H1 (cell line): ENCODE data around the gene CNIH3. TPM values are rescaled to one million over a fixed set of nuclear protein-coding genes. Genes with fewer than 3 reads are reported as not detected.

Experiments
- CTCF ChIA-PET: fragments of 300-600 bp; sonication (Branson Sonifier 250); formaldehyde crosslinking; loops from one replicate; lab custom pipeline; 2021; ENCODE audit not compliant: partially characterized antibody; lab: Charles Lee
- POLR2A ChIA-PET: fragments of 300-600 bp; sonication (Branson Sonifier 250); formaldehyde crosslinking; loops from one replicate; lab custom pipeline; 2021; ENCODE audit warnings: inconsistent platforms; ENCODE audit not compliant: partially characterized antibody; lab: Charles Lee
- DNase-seq, 2 experiments: peaks; one replicate each; pipeline versions ENCODE4 v3.0.0 to v3.0.0-alpha.2; 2010 to 2022; ENCODE audit warnings: low spot score in 2 of 2, low read depth in 1 of 2, mixed read lengths in 1 of 2
- FAIRE-seq: peaks from 2 replicates; lab custom pipeline; 2011; peaks lifted over from hg19 to GRCh38; lab: Jason Lieb, UNC
- H2AFZ ChIP-seq: 2 replicates; pipeline ENCODE4 v1.8.1; 2012; ENCODE audit warnings: low read length, inconsistent platforms
- H2AK5ac ChIP-seq: 2 replicates; pipeline ENCODE4 v1.6.1; 2013; ENCODE audit warnings: low read depth, low read length
- H2BK120ac ChIP-seq: replicated peaks from 2 replicates; pipeline ENCODE3; 2013; ENCODE audit warnings: low read depth, low read length, inconsistent platforms
- H2BK12ac ChIP-seq: 2 replicates; pipeline ENCODE4 v1.6.1; 2013; ENCODE audit warnings: low read depth, low read length
- H2BK15ac ChIP-seq: 2 replicates; pipeline ENCODE4 v1.6.1; 2013; ENCODE audit warnings: low read length
- H2BK20ac ChIP-seq: 2 replicates; pipeline ENCODE4 v1.6.1; 2013; ENCODE audit warnings: low read length
- H2BK5ac ChIP-seq: 2 replicates; pipeline ENCODE4 v1.6.1; 2013; ENCODE audit warnings: low read depth, low read length
- H3K14ac ChIP-seq: 2 replicates; pipeline ENCODE4 v1.6.1; 2013; ENCODE audit warnings: inconsistent platforms; ENCODE audit not compliant: insufficient read length
- H3K18ac ChIP-seq: 2 replicates; pipeline ENCODE4 v1.6.1; 2013; ENCODE audit warnings: low read length; ENCODE audit errors: extremely low read depth
- H3K23ac ChIP-seq: 2 replicates; pipeline ENCODE4 v1.6.1; 2013; ENCODE audit warnings: inconsistent platforms; ENCODE audit not compliant: insufficient read length
- H3K23me2 ChIP-seq: 2 replicates; pipeline ENCODE4 v1.6.1; 2013; ENCODE audit warnings: low read depth, low read length
- H3K27ac ChIP-seq: 2 replicates; pipeline ENCODE4 v1.6.1; 2011; ENCODE audit warnings: low read depth, low read length, inconsistent platforms
- H3K27me3 ChIP-seq, 4 experiments: replicated peaks in 1 of 4; 1 replicate in 1 of 4; 2 replicates in 3 of 4; pipeline versions ENCODE4 v1.6.1 to v1.8.1; 2011 to 2013; ENCODE audit warnings: low read length in 3 of 4, mild to moderate bottlenecking in 3 of 4, inconsistent platforms in 2 of 4, mixed read lengths in 2 of 4, moderate library complexity in 1 of 4; ENCODE audit not compliant: control insufficient read depth in 3 of 4, insufficient read depth in 3 of 4; ENCODE audit errors: extremely low read depth in 1 of 4
- H3K36me3 ChIP-seq, 4 experiments: 2 replicates each; pipeline versions ENCODE4 v1.6.1 to v1.8.1; 2011 to 2013; ENCODE audit warnings: mild to moderate bottlenecking in 4 of 4, low read length in 3 of 4, moderate library complexity in 2 of 4, control low read depth in 1 of 4, inconsistent platforms in 1 of 4; ENCODE audit not compliant: insufficient read depth in 4 of 4, control insufficient read depth in 2 of 4
- H3K4ac ChIP-seq: replicated peaks from 2 replicates; pipeline ENCODE3; 2013; ENCODE audit warnings: low read length, low read depth, mixed read lengths, inconsistent platforms; ENCODE audit not compliant: insufficient read length
- H3K4me1 ChIP-seq, 4 experiments: replicated peaks in 1 of 4; 1 replicate in 1 of 4; 2 replicates in 3 of 4; pipeline versions ENCODE4 v1.6.1 to v1.8.1; 2011 to 2013; ENCODE audit warnings: low read length in 3 of 4, inconsistent platforms in 2 of 4, mixed read lengths in 1 of 4; ENCODE audit not compliant: insufficient read depth in 4 of 4, control insufficient read depth in 3 of 4
- H3K4me2 ChIP-seq, 2 experiments: 2 replicates each; pipeline versions ENCODE4 v1.6.1 to v1.8.1; 2011 to 2013; ENCODE audit warnings: low read depth in 2 of 2, low read length in 2 of 2, control low read depth in 1 of 2, inconsistent platforms in 1 of 2, mild to moderate bottlenecking in 1 of 2; ENCODE audit not compliant: insufficient read depth in 1 of 2
- H3K4me3 ChIP-seq, 4 experiments: fragments of 200-600, 300-600 bp in 1 of 4; sonication (generic), shearing (Covaris generic), sonication (Bioruptor Twin) in 1 of 4; 2 replicates each; pipeline versions ENCODE4 v1.5.1 to v1.8.1; 2011 to 2016; ENCODE audit warnings: low read length in 4 of 4, low read depth in 3 of 4, control low read depth in 2 of 4, inconsistent platforms in 2 of 4, mild to moderate bottlenecking in 2 of 4, mixed read lengths in 1 of 4, moderate library complexity in 1 of 4; ENCODE audit not compliant: insufficient read depth in 2 of 4; ENCODE audit errors: extremely low read depth in 1 of 4
- H3K56ac ChIP-seq: replicated peaks from 2 replicates; pipeline ENCODE3; 2013; ENCODE audit warnings: low read depth, mild to moderate bottlenecking, mixed read lengths, low read length, inconsistent platforms; ENCODE audit not compliant: insufficient read length
- H3K79me1 ChIP-seq: 2 replicates; pipeline ENCODE4 v1.6.1; 2013; ENCODE audit warnings: low read depth, low read length, control low read depth
- H3K79me2 ChIP-seq, 2 experiments: 2 replicates each; pipeline versions ENCODE4 v1.6.1 to v1.8.1; 2012 to 2013; ENCODE audit warnings: low read length in 2 of 2, mild to moderate bottlenecking in 2 of 2, inconsistent platforms in 1 of 2; ENCODE audit not compliant: insufficient read depth in 2 of 2, control insufficient read depth in 1 of 2
- H3K9ac ChIP-seq, 4 experiments: replicated peaks in 1 of 4; 1 replicate in 1 of 4; 2 replicates in 3 of 4; pipeline versions ENCODE4 v1.6.1 to v1.8.1; 2011 to 2013; ENCODE audit warnings: low read depth in 3 of 4, low read length in 3 of 4, control low read depth in 2 of 4, mild to moderate bottlenecking in 2 of 4, moderate library complexity in 2 of 4, inconsistent platforms in 1 of 4; ENCODE audit errors: extremely low read depth in 1 of 4
- H3K9me3 ChIP-seq, 2 experiments: 2 replicates each; pipeline versions ENCODE4 v1.6.1 to v1.8.1; 2012 to 2013; ENCODE audit warnings: mild to moderate bottlenecking in 2 of 2, moderate library complexity in 2 of 2, control low read depth in 1 of 2, inconsistent platforms in 1 of 2, low read depth in 1 of 2, low read length in 1 of 2, mixed read lengths in 1 of 2; ENCODE audit not compliant: insufficient read depth in 2 of 2
- H4K20me1 ChIP-seq, 2 experiments: replicated peaks in 1 of 2; 2 replicates each; pipeline versions ENCODE3 to v1.8.1; 2011 to 2013; ENCODE audit warnings: inconsistent platforms in 2 of 2, low read length in 2 of 2, mild to moderate bottlenecking in 1 of 2; ENCODE audit not compliant: insufficient read depth in 2 of 2, control insufficient read depth in 1 of 2
- H4K5ac ChIP-seq: 2 replicates; pipeline ENCODE4 v1.6.1; 2013; ENCODE audit warnings: low read length, low read depth, mixed read lengths, inconsistent platforms; ENCODE audit not compliant: insufficient read length
- H4K8ac ChIP-seq: 2 replicates; pipeline ENCODE4 v1.8.0; 2013; ENCODE audit warnings: mild to moderate bottlenecking, moderate library complexity, low read length, inconsistent platforms; ENCODE audit not compliant: insufficient read depth; ENCODE audit errors: extremely low read depth
- H4K91ac ChIP-seq: replicated peaks from 2 replicates; pipeline ENCODE3; 2013; ENCODE audit warnings: low read length, mixed read lengths, inconsistent platforms; ENCODE audit not compliant: insufficient read length
- CBX8 ChIP-seq: fragments of 300-800, 300-1000 bp; sonication (generic); IDR thresholded peaks from 2 replicates; pipeline ENCODE4 v1.7.1; 2016; ENCODE audit warnings: low read depth, low read length, borderline replicate concordance
- CHD2 ChIP-seq: IDR thresholded peaks from 2 replicates; pipeline ENCODE4 v1.6.1; 2012; ENCODE audit warnings: low read length, improper control_type of control experiment
- MAX ChIP-seq: IDR thresholded peaks from 2 replicates; pipeline ENCODE4 v1.6.1; 2012; ENCODE audit warnings: inconsistent platforms
- whole genome bisulfite sequencing, 2 experiments: shearing (Covaris generic) in 1 of 2; methylation state at CpG; one replicate each; pipeline versions ENCODE4 v1.1.6 to v1.1.7; 2013 to 2015; ENCODE audit warnings: low lambda C conversion rate in 2 of 2, mixed read lengths in 2 of 2, inconsistent platforms in 1 of 2, low coverage in 1 of 2, missing lambda C conversion rate in 1 of 2; ENCODE audit not compliant: insufficient replicate concordance in 2 of 2, insufficient coverage in 1 of 2, insufficient read length in 1 of 2; ENCODE audit errors: extremely low coverage in 1 of 2, missing lambda C conversion rate in 1 of 2; 5-methylcytosine and 5-hydroxymethylcytosine counted together
- polyA plus RNA-seq, 7 experiments: library from polyadenylated mRNA; depleted of rRNA in 3 of 7; stranded (reverse) in 5 of 7; unstranded in 2 of 7; fragments of >200 nt in 5 of 7; fragments of 200-250 nt in 2 of 7; gene quantifications; 1 replicate in 5 of 7; 2 replicates in 1 of 7; 4 replicates in 1 of 7; pipeline versions ENCODE4 v1.2.1 to v1.2.3, GENCODE V29; 2011 to 2013; ENCODE audit warnings: missing spikeins in 2 of 7, mixed read lengths in 2 of 7
- total RNA-seq: library from RNA; stranded (reverse); fragmentation: NEBNext Ultra II Directional; extraction: Animal tissue kit (Norgen Biotek cat#: 25700); gene quantifications from 2 replicates; pipeline ENCODE4 v1.2.1, GENCODE V29; 2021

The CNIH3 gene
- total and polyA plus RNA-seq, 2 of the 8 experiments (the other 6 are each of a cell fraction or from before 2014, with no cell fraction given): 3.7 to 5.6 TPM

DNA sequence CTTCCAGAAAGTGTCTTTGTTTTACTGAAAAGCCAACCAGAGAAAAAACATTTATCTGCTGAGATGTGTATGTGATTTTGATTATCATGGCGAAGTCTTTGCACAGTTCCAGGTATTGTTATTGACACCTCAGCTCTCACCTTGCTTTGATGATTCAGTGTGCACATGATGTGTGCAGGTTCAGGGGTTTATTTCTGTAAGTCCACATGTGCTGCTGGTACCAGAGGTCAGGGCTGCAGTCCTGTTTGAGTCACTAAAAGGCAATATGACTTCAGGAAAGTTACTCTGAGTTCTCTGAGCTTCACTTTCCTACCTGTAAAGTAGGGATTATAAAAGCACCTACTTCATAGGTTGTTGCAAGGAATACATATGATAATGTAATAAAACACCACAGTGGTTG is 97.1 kb downstream of the CNIH3 start:
- Histone ChIP-seq H2BK120ac (no peak overlapping the region), H3K4ac (peak overlapping the region; percentile 44), H3K27me3 (no peaks in the 10 kb centered on the region), H2AFZ (no peak overlapping the region), H3K36me3 (no peaks in the 10 kb centered on the region), H3K18ac (no peak overlapping the region), H3K79me2 (no peaks in the 10 kb centered on the region), H2BK12ac (no peak overlapping the region), H2BK5ac (no peak overlapping the region), H3K56ac (no peak overlapping the region), H3K9me3 (no peaks in the 10 kb centered on the region), H3K79me1 (no peaks in the 10 kb centered on the region), H3K23me2 (no peaks in the 10 kb centered on the region), H3K23ac (no peak overlapping the region), H3K27ac (no peak overlapping the region), H4K20me1 (no peaks in the 10 kb centered on the region), H3K9ac (no peak overlapping the region), H2BK15ac (no peak overlapping the region), H2BK20ac (no peak overlapping the region), H3K4me3 (no peak overlapping the region), H3K4me1 (no peaks in the 10 kb centered on the region), H3K4me2 (no peak overlapping the region), H4K8ac (no peak overlapping the region), H3K14ac (no peak overlapping the region), H4K5ac (no peak overlapping the region), H2AK5ac (no peak overlapping the region), H4K91ac (no peak overlapping the region)
- ChIA-PET CTCF (interaction anchor here (1.4 to 2.8 kb wide), 5 partner anchors 9 to 182 kb away, joined by 3 to 30 read pairs (median 6); no protein-coding TSS in a partner anchor), POLR2A (no interaction called here)
- DNase-seq (no peak), FAIRE-seq (no peak)
- WGBS, 2 experiments: 95% methylated on average over 1 of the region's 1 CpG; no CpG with 5 or more reads in 1 of the 2 experiments
- TF ChIP-seq CHD2 (no peak), CBX8 (no peak), MAX (no peak)
